ENCODE data around the gene CYTH3. TPM values are rescaled to one million over a fixed set of nuclear protein-coding genes. Genes with fewer than 3 reads are reported as not detected.

The CYTH3 gene
- total and polyA plus RNA-seq, 2 of the 8 experiments (the other 6 are each of a cell fraction or from before 2014, with no cell fraction given), result 10.3 to 11.9 TPM

- Histone ChIP-seq H2AFZ (ENCODE audit: low read length) (no peak overlapping the region), H3K79me2 (ENCODE audit: control insufficient read depth in 1 of 2, insufficient read depth in 2 of 2, low read length in 2 of 2) (peaks cover 0 to 24% of the 10 kb centered on the region in 2 experiments; a peak in 1 of 4 replicates), H4K5ac (ENCODE audit: insufficient read length, low read depth, low read length) (no peak overlapping the region), H3K18ac (ENCODE audit: extremely low read depth, low read length) (no peak overlapping the region), H3K23ac (ENCODE audit: insufficient read length) (no peak overlapping the region), H3K14ac (ENCODE audit: insufficient read length) (no peak overlapping the region), H3K9ac (replicated peaks in 1 of 4; ENCODE audit: extremely low read depth in 1 of 4, low read depth in 3 of 4, low read length in 3 of 4) (no peak overlapping the region), H3K4ac (replicated peaks; ENCODE audit: insufficient read length, low read depth, low read length) (no peak overlapping the region), H3K27ac (ENCODE audit: low read depth, low read length) (no peak overlapping the region), H3K9me3 (ENCODE audit: insufficient read depth in 2 of 2, low read depth in 1 of 2, low read length in 1 of 2) (no peaks in the 10 kb centered on the region), H4K8ac (ENCODE audit: extremely low read depth, insufficient read depth, low read length) (no peak overlapping the region), H2BK20ac (ENCODE audit: low read length) (no peak overlapping the region), H2BK5ac (ENCODE audit: low read depth, low read length) (no peak overlapping the region), H3K79me1 (ENCODE audit: low read depth, low read length) (peaks cover 8% of the 10 kb centered on the region; the same call in 1 of the 2 replicates), H3K4me2 (ENCODE audit: insufficient read depth in 1 of 2, low read depth in 2 of 2, low read length in 2 of 2) (no peak overlapping the region), H3K27me3 (replicated peaks in 1 of 4; ENCODE audit: control insufficient read depth in 3 of 4, extremely low read depth in 1 of 4, insufficient read depth in 3 of 4, low read length in 3 of 4) (no peaks in the 10 kb centered on the region), H2BK120ac (replicated peaks; ENCODE audit: low read depth, low read length) (no peak overlapping the region), H3K4me1 (replicated peaks in 1 of 4; ENCODE audit: control insufficient read depth in 3 of 4, insufficient read depth in 4 of 4, low read length in 3 of 4) (peaks cover 0 to 9% (median 2%) of the 10 kb centered on the region in 4 experiments; a peak in 3 of 7 replicates), H3K56ac (replicated peaks; ENCODE audit: insufficient read length, low read depth, low read length) (no peak overlapping the region), H4K20me1 (replicated peaks in 1 of 2; ENCODE audit: control insufficient read depth in 1 of 2, insufficient read depth in 2 of 2, low read length in 2 of 2) (no peaks in the 10 kb centered on the region), H3K23me2 (ENCODE audit: low read depth, low read length) (no peaks in the 10 kb centered on the region), H4K91ac (replicated peaks; ENCODE audit: insufficient read length, low read length) (no peak overlapping the region), H2BK15ac (ENCODE audit: low read length) (no peak overlapping the region), H3K36me3 (ENCODE audit: control insufficient read depth in 2 of 4, insufficient read depth in 4 of 4, low read length in 3 of 4) (no peaks in the 10 kb centered on the region), H2BK12ac (ENCODE audit: low read depth, low read length) (no peak overlapping the region), H2AK5ac (ENCODE audit: low read depth, low read length) (no peak overlapping the region), H3K4me3 (ENCODE audit: extremely low read depth in 1 of 4, insufficient read depth in 2 of 4, low read depth in 3 of 4, low read length in 4 of 4) (no peak overlapping the region)
- DNase-seq (ENCODE audit: low read depth in 1 of 2, low spot score in 2 of 2) (no peak), FAIRE-seq (no peak)
- ChIA-PET POLR2A (ENCODE audit: partially characterized antibody) (interaction anchor here (0.8 to 1.1 kb wide), 2 partner anchors 10 to 16 kb away, joined by 3 read pairs; no protein-coding TSS in a partner anchor), CTCF (ENCODE audit: partially characterized antibody) (interaction anchor here (1.2 kb wide), 1 partner anchor 21 kb away, joined by 3 read pairs; no protein-coding TSS in a partner anchor)
- TF ChIP-seq EGR1 (IDR thresholded peaks at IDR 0.05; ENCODE audit: borderline replicate concordance, low read depth, low read length) (no peak), JUND (IDR thresholded peaks at IDR 0.05; ENCODE audit: low read length) (no peak), KDM5A (IDR thresholded peaks at IDR 0.05; ENCODE audit: low read length) (no peak), SUZ12 (IDR thresholded peaks at IDR 0.05; ENCODE audit: low read length) (no peak), USF2 (IDR thresholded peaks at IDR 0.05; ENCODE audit: low read length) (no peak), JUN (IDR thresholded peaks at IDR 0.05; ENCODE audit: low read depth, low read length) (no peak)
These were observed 10.2 kb downstream of the CYTH3 start for GRCh38 chr7:6262221-6262620.

All from H1 (cell line).